Chondrocyte (in vitro differentiated cells): ENCODE data around the gene IL6R. TPM values are rescaled to one million over a fixed set of nuclear protein-coding genes. Genes with fewer than 3 reads are reported as not detected.

Source experiments
- DNase-seq: peaks from one replicate; pipeline ENCODE4 v3.0.0; 2021; ENCODE audit warnings: mixed read lengths, low spot score
- H3K27ac Mint-ChIP-seq: one replicate; pipeline ENCODE4 v1.8.0; 2021; ENCODE audit warnings: mild to moderate bottlenecking, moderate library complexity, mixed read lengths; ENCODE audit not compliant: unreplicated experiment
- H3K27me3 Mint-ChIP-seq: 2 replicates; pipeline ENCODE4 v1.8.0; 2021; ENCODE audit warnings: low read depth, mixed read lengths
- H3K36me3 Mint-ChIP-seq: 2 replicates; pipeline ENCODE4 v1.8.0; 2021; ENCODE audit warnings: low read depth, mixed read lengths
- H3K4me1 Mint-ChIP-seq: 2 replicates; pipeline ENCODE4 v1.8.0; 2021; ENCODE audit warnings: low read depth, mild to moderate bottlenecking, mixed read lengths
- H3K4me3 Mint-ChIP-seq: one replicate; pipeline ENCODE4 v1.8.0; 2021; ENCODE audit warnings: mild to moderate bottlenecking, moderate library complexity, mixed read lengths; ENCODE audit not compliant: unreplicated experiment
- H3K9me3 Mint-ChIP-seq: 2 replicates; pipeline ENCODE4 v1.8.0; 2021; ENCODE audit warnings: low read depth, mixed read lengths
- total RNA-seq: library from RNA; stranded (reverse); gene quantifications from 3 replicates; pipeline ENCODE4 v1.2.1, GENCODE V29; 2021
- TF ChIP-seq, protein P1 (sequence below): fragments of 200-600 bp; sonication (generic); IDR thresholded peaks from 2 replicates; pipeline ENCODE4 v1.5.0; 2021; ENCODE audit warnings: antibody characterized with exemption, mild to moderate bottlenecking, moderate library complexity

IL6R gene
- total RNA-seq, 1 donor from 2014 or later: 1.3 TPM

- H3K36me3 Mint-ChIP-seq: no peaks in the 10 kb centered on the region
- H3K27me3 Mint-ChIP-seq: no peaks in the 10 kb centered on the region
- H3K9me3 Mint-ChIP-seq: no peaks in the 10 kb centered on the region
- no peak for DNase-seq
- H3K27ac Mint-ChIP-seq: no peak overlapping the region
- no peak overlapping the region for H3K4me3 Mint-ChIP-seq
- H3K4me1 Mint-ChIP-seq: peaks cover 46% of the 10 kb centered on the region
- TF ChIP-seq, protein P1, sequence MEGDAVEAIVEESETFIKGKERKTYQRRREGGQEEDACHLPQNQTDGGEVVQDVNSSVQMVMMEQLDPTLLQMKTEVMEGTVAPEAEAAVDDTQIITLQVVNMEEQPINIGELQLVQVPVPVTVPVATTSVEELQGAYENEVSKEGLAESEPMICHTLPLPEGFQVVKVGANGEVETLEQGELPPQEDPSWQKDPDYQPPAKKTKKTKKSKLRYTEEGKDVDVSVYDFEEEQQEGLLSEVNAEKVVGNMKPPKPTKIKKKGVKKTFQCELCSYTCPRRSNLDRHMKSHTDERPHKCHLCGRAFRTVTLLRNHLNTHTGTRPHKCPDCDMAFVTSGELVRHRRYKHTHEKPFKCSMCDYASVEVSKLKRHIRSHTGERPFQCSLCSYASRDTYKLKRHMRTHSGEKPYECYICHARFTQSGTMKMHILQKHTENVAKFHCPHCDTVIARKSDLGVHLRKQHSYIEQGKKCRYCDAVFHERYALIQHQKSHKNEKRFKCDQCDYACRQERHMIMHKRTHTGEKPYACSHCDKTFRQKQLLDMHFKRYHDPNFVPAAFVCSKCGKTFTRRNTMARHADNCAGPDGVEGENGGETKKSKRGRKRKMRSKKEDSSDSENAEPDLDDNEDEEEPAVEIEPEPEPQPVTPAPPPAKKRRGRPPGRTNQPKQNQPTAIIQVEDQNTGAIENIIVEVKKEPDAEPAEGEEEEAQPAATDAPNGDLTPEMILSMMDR: no peak
Observed at GRCh38 chr1:154430903-154431302, 25.8 kb downstream of the IL6R start.

- no peak overlapping the region for H3K4me3 Mint-ChIP-seq
- H3K4me1 Mint-ChIP-seq: peaks cover 46% of the 10 kb centered on the region
- H3K27ac Mint-ChIP-seq: peak overlapping the region; percentile 78
Observed at GRCh38 chr1:154431586-154432373, 26.6 kb downstream of the IL6R start.

DNA sequence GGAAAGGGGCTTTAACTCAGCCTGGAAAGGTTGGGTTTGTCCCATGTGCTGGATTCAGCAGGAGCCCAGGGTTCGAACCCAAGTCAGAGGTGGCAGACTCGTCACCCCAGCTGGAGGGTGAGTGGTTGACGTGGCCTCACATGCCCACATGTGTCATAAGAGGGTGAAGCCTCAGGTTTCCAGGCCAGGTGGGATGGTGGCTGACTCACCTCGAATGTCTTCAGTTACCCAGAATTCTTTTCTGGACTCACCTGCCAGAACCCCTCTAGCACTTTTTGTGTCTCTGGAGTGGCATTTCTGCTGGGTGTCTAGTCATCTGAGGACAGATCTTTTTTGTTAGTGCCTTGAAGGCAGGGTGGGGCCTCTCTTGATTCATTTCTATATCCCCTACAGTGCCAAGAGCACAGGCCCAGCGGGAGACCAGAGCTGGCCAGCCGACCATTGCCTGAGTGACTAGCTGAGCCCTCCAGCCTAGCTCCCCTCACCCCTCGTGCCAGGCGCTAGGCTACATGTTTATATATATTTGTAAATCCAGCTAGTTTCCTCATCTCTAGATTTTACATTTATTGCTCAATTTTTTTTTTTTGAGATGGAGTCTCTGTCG is 28.1 kb downstream of the IL6R start:
- peaks cover 41% of the 10 kb centered on the region for H3K4me1 Mint-ChIP-seq
- no peaks in the 10 kb centered on the region for H3K9me3 Mint-ChIP-seq
- no peak for DNase-seq
- H3K27me3 Mint-ChIP-seq: no peaks in the 10 kb centered on the region
- TF ChIP-seq, protein P1: no peak
- no peak overlapping the region for H3K4me3 Mint-ChIP-seq
- H3K36me3 Mint-ChIP-seq: no peaks in the 10 kb centered on the region
- H3K27ac Mint-ChIP-seq: no peak overlapping the region

More at GRCh38 chr1:154431586-154432373, 26.6 kb downstream of the IL6R start:
- Mint-ChIP-seq H3K36me3 (no peaks in the 10 kb centered on the region), H3K9me3 (no peaks in the 10 kb centered on the region), H3K27me3 (no peaks in the 10 kb centered on the region)
- no peak for DNase-seq
- TF ChIP-seq, protein P1: no peak

DNA sequence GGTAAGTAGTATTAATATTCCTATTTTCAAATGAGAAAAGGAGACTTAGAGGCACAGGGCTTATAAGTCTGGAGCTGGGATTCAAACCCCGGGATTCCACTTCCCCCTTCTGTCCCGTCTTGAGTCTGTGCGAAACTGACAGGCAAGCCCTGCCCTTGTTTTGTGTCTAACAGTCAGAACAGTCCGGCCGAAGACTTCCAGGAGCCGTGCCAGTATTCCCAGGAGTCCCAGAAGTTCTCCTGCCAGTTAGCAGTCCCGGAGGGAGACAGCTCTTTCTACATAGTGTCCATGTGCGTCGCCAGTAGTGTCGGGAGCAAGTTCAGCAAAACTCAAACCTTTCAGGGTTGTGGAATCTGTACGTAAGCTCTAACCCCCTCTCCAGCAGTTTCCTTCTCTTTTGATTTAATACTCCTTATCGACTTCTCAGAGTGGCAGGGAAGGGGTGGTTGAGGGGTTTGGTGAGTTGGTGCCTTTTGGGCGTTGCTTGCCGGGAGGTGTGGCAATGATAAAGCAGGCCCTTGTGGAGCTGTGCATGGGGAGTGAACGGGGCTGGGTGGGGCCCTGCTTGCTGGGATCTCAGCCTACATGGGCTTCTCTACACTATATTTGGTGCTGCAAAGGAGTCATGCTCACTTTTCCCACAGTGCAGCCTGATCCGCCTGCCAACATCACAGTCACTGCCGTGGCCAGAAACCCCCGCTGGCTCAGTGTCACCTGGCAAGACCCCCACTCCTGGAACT is 29.4 kb downstream of the IL6R start:
- Mint-ChIP-seq H3K27me3 (no peaks in the 10 kb centered on the region), H3K9me3 (no peaks in the 10 kb centered on the region), H3K27ac (peak overlapping the region; percentile 81), H3K36me3 (no peaks in the 10 kb centered on the region), H3K4me1 (peaks cover 42% of the 10 kb centered on the region), H3K4me3 (peak overlapping the region; percentile 35)
- TF ChIP-seq, protein P1: no peak
- DNase-seq: no peak

DNA sequence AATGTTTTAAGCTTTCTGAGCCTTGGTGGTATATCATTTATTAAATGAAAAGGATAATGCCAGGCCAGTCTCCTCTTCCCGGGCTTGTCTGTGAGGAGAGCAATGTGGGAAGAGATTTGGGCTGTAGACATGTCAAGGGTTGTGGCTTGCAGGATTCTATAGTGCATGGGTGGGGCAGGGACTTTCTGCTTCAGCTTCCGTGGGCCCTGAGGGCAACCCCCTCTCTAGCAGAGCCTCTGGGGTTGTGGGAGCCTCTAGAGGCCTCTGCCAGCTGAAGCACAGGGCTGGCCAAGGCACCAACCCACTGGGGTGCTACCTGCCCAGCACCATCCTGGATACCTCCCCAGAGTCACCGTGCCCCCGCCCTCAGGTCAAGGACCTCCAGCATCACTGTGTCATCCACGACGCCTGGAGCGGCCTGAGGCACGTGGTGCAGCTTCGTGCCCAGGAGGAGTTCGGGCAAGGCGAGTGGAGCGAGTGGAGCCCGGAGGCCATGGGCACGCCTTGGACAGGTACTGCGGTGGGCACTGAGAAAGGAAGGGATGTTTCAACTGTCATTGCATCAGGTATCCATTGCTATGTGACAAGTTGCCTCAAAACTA is 30.6 kb downstream of the IL6R start:
- H3K4me1 Mint-ChIP-seq: peaks cover 42% of the 10 kb centered on the region
- no peaks in the 10 kb centered on the region for H3K9me3 Mint-ChIP-seq
- no peaks in the 10 kb centered on the region for H3K36me3 Mint-ChIP-seq
- no peak for DNase-seq
- TF ChIP-seq, protein P1: no peak
- H3K4me3 Mint-ChIP-seq: no peak overlapping the region
- H3K27me3 Mint-ChIP-seq: no peaks in the 10 kb centered on the region
- no peak overlapping the region for H3K27ac Mint-ChIP-seq
